ENCODE data around the gene DAZAP1.
"Not testable (repeated sequence)": the region's sequence is repeated elsewhere in the genome, so short reads cannot be mapped to it uniquely, and the experiment has no call there.

Gene DAZAP1

DNA sequence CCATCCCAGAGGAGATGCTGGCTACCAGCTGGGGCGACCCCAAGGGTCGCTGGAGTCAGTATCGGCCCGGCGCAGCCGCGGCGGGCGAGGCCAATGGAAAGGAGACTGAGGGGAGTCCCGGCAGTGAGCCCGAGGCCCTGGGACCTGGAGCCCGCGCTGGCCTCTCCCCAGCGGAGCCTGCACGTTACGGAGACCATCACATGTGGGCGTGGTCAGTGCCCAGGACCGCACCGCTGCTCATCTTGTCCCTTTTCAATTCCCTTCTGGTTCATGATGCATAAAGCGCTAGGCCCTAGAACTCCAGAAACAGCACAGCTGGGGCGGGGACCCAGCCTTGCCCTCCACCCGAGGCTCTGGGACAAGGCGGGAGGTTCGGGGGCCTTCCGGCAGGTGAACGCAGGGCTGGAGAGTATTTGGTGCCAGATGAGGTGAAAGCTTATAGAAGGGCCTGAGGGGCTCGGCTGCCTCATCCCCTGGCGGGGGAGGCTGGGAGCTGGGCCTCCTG is 63.7 kb downstream of the DAZAP1 start:
- H3K4me3 ChIP-seq (ENCODE audit: insufficient read depth, low read depth, low read length), result peak overlapping the region; percentile 30
- peaks cover 29% of the 10 kb centered on the region for H3K4me1 ChIP-seq (ENCODE audit: control insufficient read depth, insufficient read depth, low read length)
- H3K9me3 ChIP-seq (ENCODE audit: control insufficient read depth, low read length), result no peaks in the 10 kb centered on the region
- no peaks in the 10 kb centered on the region for H3K36me3 ChIP-seq (ENCODE audit: control insufficient read depth, insufficient read depth, low read length)
- H3K27ac ChIP-seq (ENCODE audit: insufficient read depth, low read depth, low read length, poor library complexity, severe bottlenecking), result no peak overlapping the region
- 8% methylated on average over 28 of the region's 28 CpGs for WGBS, 2 experiments
- peaks cover 80% of the 10 kb centered on the region for H3K27me3 ChIP-seq (ENCODE audit: control insufficient read depth, insufficient read depth, low read length, poor library complexity, severe bottlenecking)

DNA sequence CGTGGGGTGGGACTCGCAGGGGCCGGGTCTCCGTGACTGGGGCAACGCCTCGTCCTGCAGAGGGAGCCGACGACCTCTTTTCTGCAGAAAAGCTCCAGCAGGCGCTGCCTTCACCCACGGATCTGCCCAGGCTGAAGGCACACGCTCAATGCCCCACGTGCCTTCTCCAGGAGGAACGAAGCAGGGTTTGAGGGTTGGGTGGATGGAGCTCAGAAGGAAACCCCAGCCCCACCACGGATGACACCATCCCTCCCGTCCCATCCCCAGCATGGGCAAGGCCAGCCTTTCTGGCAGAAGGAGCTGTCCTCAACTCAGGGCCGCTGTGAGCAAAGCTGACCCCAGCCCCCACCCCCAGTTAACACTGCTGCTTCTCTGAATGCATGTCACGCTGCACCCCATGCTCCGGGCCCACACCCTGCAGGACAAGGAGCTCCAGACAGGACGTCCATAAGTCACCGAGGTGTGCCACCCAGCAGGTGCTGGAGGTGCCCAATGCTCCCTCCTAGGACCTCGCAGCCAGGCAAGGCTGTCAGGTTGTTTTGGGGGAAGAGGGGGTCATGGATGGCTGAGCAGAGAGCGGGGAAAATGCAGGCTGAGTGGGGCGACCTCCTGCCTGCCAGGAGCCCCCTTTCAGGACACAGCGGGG is 64.3 kb downstream of the DAZAP1 start:
- H3K27me3 ChIP-seq (ENCODE audit: control insufficient read depth, insufficient read depth, low read length, poor library complexity, severe bottlenecking), result peaks cover 74% of the 10 kb centered on the region
- no peaks in the 10 kb centered on the region for H3K9me3 ChIP-seq (ENCODE audit: control insufficient read depth, low read length)
- H3K4me1 ChIP-seq (ENCODE audit: control insufficient read depth, insufficient read depth, low read length), result peaks cover 24% of the 10 kb centered on the region
- H3K27ac ChIP-seq (ENCODE audit: insufficient read depth, low read depth, low read length, poor library complexity, severe bottlenecking), result no peak overlapping the region
- H3K36me3 ChIP-seq (ENCODE audit: control insufficient read depth, insufficient read depth, low read length), result no peaks in the 10 kb centered on the region
- 32% methylated on average over 24 of the region's 24 CpGs for WGBS, 2 experiments
- no peak overlapping the region for H3K4me3 ChIP-seq (ENCODE audit: insufficient read depth, low read depth, low read length)

DNA sequence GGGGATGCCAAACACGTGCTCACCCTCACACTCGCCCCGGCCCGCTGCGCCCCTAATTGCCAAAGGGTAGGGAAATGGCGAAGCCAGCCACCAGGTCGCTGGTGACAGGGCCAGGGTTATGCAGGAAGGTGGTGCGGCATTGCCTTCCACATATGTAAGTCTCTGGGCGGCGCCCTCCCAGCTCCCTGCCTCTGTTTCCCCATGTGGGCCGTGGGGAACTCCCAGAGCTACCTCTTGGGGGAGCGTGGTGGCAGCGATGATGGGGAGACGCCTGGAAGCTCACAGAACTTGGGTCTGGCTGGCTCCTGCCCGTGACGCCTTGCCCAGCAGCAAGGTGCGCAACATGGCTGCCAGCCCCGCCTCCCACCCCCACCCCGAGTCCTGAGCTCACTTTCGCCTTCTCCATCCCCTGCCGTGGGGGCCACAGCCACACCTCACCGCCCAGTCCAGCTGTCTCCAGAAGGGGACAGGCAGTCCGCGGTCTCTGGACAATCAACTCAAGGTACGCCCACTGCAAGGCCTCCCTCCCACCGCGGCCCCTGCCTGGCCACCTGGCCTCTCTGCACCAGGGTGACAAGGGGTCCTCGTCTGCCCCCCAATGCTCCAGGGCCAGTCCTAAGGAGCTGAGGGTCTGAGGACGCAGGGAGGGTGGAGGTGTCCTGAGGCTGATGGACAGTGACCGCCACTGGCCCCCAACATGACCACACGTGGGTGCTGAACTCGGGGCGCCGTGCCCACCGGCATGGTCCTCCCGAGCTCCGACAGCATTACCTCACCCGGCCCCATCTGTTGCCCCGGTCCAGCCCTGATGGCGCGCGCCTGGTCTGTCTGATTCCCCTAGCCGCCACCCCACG is 65.1 kb downstream of the DAZAP1 start:
- Histone ChIP-seq H3K27me3 (ENCODE audit: control insufficient read depth, insufficient read depth, low read length, poor library complexity, severe bottlenecking) (peaks cover 66% of the 10 kb centered on the region), H3K4me1 (ENCODE audit: control insufficient read depth, insufficient read depth, low read length) (peaks cover 16% of the 10 kb centered on the region), H3K36me3 (ENCODE audit: control insufficient read depth, insufficient read depth, low read length) (no peaks in the 10 kb centered on the region), H3K27ac (ENCODE audit: insufficient read depth, low read depth, low read length, poor library complexity, severe bottlenecking) (no peak overlapping the region), H3K9me3 (ENCODE audit: control insufficient read depth, low read length) (no peaks in the 10 kb centered on the region), H3K4me3 (ENCODE audit: insufficient read depth, low read depth, low read length) (no peak overlapping the region)
- WGBS, 2 experiments, result 66 to 69% methylated on average over 43 to 44 of the region's 44 CpGs

DNA sequence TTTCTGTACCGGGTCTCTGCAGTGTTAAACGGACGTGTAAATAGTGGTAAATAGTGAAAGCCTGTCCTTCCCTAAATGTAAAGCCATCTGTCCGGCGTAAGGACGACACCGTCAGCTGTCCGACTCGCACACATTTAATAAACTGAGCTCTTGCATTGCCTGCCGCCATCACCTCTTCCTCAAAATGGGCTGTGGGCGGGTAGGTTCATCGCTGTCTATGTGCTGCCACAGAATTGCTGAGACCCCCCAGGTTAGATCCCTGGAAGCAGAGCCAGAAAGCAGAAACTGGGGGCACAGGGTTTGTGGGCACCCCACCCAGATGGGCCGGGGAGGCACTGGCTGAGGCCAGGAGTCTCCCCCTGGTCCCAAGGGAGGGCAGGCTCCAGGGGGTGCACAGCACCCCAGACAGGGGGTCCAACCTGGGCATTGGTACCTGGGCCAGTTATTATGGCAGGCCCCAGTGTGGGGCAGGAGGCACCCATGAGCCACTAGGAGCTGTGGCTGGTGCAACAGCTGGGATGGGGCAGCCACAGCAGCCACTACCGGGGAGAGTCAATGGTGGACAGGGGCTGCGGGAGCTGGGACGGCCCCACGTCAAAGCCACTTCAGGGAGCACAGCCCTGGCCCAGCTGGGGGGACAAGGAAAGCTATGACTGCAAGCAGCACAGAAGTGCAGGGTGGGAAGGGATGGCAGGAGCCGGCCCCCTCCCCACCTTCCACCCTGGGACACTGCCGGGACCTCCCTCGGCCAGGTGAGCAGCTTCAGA is 65.9 kb downstream of the DAZAP1 start:
- Histone ChIP-seq H3K36me3 (ENCODE audit: control insufficient read depth, insufficient read depth, low read length) (no peaks in the 10 kb centered on the region), H3K4me3 (ENCODE audit: insufficient read depth, low read depth, low read length) (no peak overlapping the region), H3K27me3 (ENCODE audit: control insufficient read depth, insufficient read depth, low read length, poor library complexity, severe bottlenecking) (peaks cover 58% of the 10 kb centered on the region), H3K9me3 (ENCODE audit: control insufficient read depth, low read length) (no peaks in the 10 kb centered on the region), H3K27ac (ENCODE audit: insufficient read depth, low read depth, low read length, poor library complexity, severe bottlenecking) (no peak overlapping the region), H3K4me1 (ENCODE audit: control insufficient read depth, insufficient read depth, low read length) (peaks cover 13% of the 10 kb centered on the region)
- WGBS, 2 experiments, result 86% methylated on average over 20 of the region's 20 CpGs

DNA sequence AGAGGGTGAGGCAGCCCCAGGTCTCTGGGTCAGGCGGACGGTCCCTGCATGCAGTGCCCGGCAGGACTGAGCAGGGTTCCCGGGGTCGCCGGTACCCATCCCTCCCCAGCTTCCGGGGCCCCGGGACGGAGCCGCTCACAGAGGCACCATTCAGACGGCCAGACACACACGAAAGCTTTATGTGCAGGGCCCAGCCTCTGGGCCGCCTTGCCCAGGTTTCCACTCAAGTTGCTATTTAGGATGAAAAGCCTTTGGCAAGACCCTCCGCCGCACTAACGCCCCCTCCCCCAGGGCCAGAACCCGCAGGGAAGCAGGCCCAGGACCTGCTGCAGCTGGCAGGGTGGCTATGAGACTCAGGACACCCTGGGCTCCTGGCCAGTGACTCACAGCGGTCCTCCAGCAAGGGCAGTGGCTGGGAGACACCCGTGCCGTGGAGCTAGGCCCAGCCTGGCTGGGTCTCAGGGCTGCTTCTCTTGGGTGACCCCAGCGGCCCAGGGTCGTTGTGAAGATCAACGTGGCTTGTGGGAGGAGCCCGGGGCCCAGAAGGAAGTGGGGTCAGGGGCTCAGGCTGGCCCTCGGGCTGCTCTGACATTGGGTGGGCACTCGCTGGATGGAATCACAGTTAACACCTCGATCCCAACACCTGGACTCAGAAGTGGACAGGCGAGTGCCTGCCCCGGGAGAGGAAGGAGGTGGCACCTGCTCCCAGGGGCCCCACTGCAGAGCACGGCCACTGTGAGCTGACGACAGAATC is 66.8 kb downstream of the DAZAP1 start:
- Histone ChIP-seq H3K9me3 (ENCODE audit: control insufficient read depth, low read length) (no peaks in the 10 kb centered on the region), H3K4me3 (ENCODE audit: insufficient read depth, low read depth, low read length) (no peak overlapping the region), H3K36me3 (ENCODE audit: control insufficient read depth, insufficient read depth, low read length) (no peaks in the 10 kb centered on the region), H3K27me3 (ENCODE audit: control insufficient read depth, insufficient read depth, low read length, poor library complexity, severe bottlenecking) (peaks cover 49% of the 10 kb centered on the region), H3K4me1 (ENCODE audit: control insufficient read depth, insufficient read depth, low read length) (peaks cover 13% of the 10 kb centered on the region), H3K27ac (ENCODE audit: insufficient read depth, low read depth, low read length, poor library complexity, severe bottlenecking) (no peak overlapping the region)
- 87 to 88% methylated on average over 31 of the region's 31 CpGs for WGBS, 2 experiments

DNA sequence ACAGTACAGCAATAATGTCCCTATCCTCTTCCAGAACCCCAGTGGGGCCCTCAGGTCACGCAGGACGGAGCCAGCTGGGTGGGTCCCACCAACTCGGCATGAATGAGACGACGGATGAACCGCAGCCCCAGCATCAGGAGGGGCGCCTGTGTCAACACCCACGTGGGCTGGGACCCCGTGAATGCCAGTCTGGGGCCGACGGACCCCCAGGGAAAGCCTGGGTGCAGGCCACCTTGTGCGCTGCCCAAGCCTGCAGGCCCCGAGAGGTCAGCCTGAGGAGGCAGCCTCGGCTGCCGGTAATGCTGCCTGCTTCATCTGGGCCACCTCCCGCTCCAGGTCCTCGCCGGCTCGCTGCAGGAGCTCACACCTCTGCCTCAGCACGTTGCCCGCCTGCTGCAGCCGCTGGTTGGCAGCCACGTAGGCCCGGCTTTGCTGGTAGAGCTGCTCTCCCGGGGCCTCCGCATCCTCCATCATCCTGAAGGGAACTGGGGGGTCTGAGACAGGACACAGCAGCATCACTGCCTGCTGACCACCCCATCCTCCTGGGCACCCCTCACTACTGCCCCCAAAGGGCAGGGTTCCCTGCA is 67.5 kb downstream of the DAZAP1 start:
- H3K4me3 ChIP-seq (ENCODE audit: insufficient read depth, low read depth, low read length), result no peak overlapping the region
- H3K36me3 ChIP-seq (ENCODE audit: control insufficient read depth, insufficient read depth, low read length), result no peaks in the 10 kb centered on the region
- WGBS, 2 experiments, result 94% methylated on average over 26 of the region's 26 CpGs
- peaks cover 12% of the 10 kb centered on the region for H3K4me1 ChIP-seq (ENCODE audit: control insufficient read depth, insufficient read depth, low read length)
- H3K9me3 ChIP-seq (ENCODE audit: control insufficient read depth, low read length), result no peaks in the 10 kb centered on the region
- H3K27me3 ChIP-seq (ENCODE audit: control insufficient read depth, insufficient read depth, low read length, poor library complexity, severe bottlenecking), result peaks cover 42% of the 10 kb centered on the region
- no peak overlapping the region for H3K27ac ChIP-seq (ENCODE audit: insufficient read depth, low read depth, low read length, poor library complexity, severe bottlenecking)

DNA sequence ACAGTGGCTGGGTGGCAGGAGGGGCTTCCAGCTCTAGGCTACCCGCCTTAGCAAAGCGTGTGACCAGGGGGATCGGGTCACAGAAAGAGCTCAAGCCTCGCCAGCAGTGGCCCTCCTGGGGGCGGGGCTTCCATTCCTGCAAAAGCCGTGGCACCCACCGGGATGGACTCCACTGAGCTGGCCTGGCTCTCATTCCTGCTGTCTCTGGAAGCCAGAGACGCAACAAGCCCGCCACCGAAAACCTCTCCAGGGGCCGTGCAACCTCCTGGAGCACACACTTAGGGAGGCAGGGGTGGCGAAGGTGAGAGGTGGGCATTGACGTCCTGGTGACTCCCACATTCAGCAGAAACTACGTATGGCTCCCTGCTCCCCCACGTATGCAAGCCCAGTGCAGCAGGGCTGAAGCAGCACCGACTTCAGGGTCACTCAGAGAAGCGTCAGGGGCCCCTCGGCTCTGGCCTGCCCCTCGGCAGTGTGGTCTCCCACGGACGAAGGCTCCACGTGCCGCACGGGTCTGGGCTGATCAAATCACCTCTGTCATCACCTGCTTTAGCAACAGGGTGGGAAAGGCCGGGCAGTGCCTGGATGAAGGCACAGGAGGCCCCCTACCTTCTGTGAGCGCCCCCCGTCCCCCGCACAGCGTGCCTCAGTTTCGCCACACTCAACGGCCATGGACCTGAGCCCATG is 68.5 kb downstream of the DAZAP1 start:
- Histone ChIP-seq H3K9me3 (ENCODE audit: control insufficient read depth, low read length) (no peaks in the 10 kb centered on the region), H3K4me1 (ENCODE audit: control insufficient read depth, insufficient read depth, low read length) (peaks cover 7% of the 10 kb centered on the region), H3K4me3 (ENCODE audit: insufficient read depth, low read depth, low read length) (no peak overlapping the region), H3K27me3 (ENCODE audit: control insufficient read depth, insufficient read depth, low read length, poor library complexity, severe bottlenecking) (peaks cover 32% of the 10 kb centered on the region), H3K36me3 (ENCODE audit: control insufficient read depth, insufficient read depth, low read length) (no peaks in the 10 kb centered on the region), H3K27ac (ENCODE audit: insufficient read depth, low read depth, low read length, poor library complexity, severe bottlenecking) (no peak overlapping the region)
- WGBS, 2 experiments, result 93 to 95% methylated on average over 31 of the region's 31 CpGs

DNA sequence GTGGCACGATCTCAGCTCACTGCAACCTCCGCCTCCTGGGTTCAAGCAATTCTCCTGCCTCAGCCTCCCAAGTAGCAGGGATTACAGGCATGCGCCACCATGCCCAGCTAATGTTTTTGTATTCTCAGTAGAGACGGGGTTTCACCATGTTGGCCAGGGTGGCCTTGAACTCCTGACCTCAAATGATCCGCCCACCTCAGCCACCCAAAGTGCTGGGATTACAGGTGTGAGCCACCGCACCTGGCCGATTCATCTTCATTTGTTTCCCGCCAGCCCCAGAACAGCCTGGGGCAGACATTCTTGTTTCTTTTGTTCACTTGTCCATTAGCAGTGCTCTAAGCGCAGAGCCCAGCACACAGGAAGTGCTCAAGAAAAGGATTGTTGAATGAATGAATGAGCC is 69.7 kb downstream of the DAZAP1 start:
- not testable (repeated sequence) for H3K36me3 ChIP-seq (ENCODE audit: control insufficient read depth, insufficient read depth, low read length); H3K27ac ChIP-seq (ENCODE audit: insufficient read depth, low read depth, low read length, poor library complexity, severe bottlenecking); H3K9me3 ChIP-seq (ENCODE audit: control insufficient read depth, low read length); H3K4me1 ChIP-seq (ENCODE audit: control insufficient read depth, insufficient read depth, low read length); H3K4me3 ChIP-seq (ENCODE audit: insufficient read depth, low read depth, low read length)
- H3K27me3 ChIP-seq (ENCODE audit: control insufficient read depth, insufficient read depth, low read length, poor library complexity, severe bottlenecking), result peaks cover 20% of the 10 kb centered on the region
- WGBS, 2 experiments, result 95 to 97% methylated on average over 9 of the region's 9 CpGs
